IMR-90 (cell line): Measurements from ENCODE around the gene FXYD6. TPM values are rescaled to one million over a fixed set of nuclear protein-coding genes. Genes with fewer than 3 reads are reported as not detected.

Source experiments
- ATAC-seq: fragments of 200-7000 bp; cut with Tn5 transposase; 2 replicates; pipeline ENCODE4 v1.9.1; 2020; ENCODE audit warnings: low read depth, mild to moderate bottlenecking, moderate library complexity
- BruUV-seq: library from RNA; stranded (reverse); fragments of 400-500 nt; replicated peaks from 2 replicates; lab custom pipeline; 2021; lab: Mats Ljungman, UMichigan
- CTCF ChIA-PET: fragments of 300-600 bp; formaldehyde crosslinking; extraction: SDS; loops from one replicate; lab custom pipeline; 2021; ENCODE audit warnings: antibody characterized with exemption; lab: Yijun Ruan, JAX
- POLR2A ChIA-PET: fragments of 300-600 bp; sonication (Branson Sonifier 250); formaldehyde crosslinking; loops from one replicate; lab custom pipeline; 2022; ENCODE audit warnings: antibody characterized with exemption; ENCODE audit not compliant: unreplicated experiment; lab: Charles Lee
- DNase-seq: peaks from one replicate; pipeline ENCODE4 v3.0.0; 2013
- H2AFZ ChIP-seq: replicated peaks from 2 replicates; pipeline ENCODE3; 2013; ENCODE audit warnings: low read length, mild to moderate bottlenecking; ENCODE audit not compliant: poor library complexity
- H2AK5ac ChIP-seq: 2 replicates; pipeline ENCODE4 v1.6.1; 2013; ENCODE audit warnings: low read depth, low read length, inconsistent platforms
- H2AK9ac ChIP-seq: replicated peaks from 2 replicates; pipeline ENCODE3; 2013; ENCODE audit warnings: mild to moderate bottlenecking, low read depth, low read length, moderate library complexity; ENCODE audit not compliant: poor library complexity
- H2BK120ac ChIP-seq: 2 replicates; pipeline ENCODE4 v1.6.1; 2013; ENCODE audit warnings: low read depth, low read length, inconsistent platforms
- H2BK15ac ChIP-seq: 3 replicates; pipeline ENCODE4 v1.6.1; 2013; ENCODE audit warnings: low read depth, low read length, inconsistent platforms
- H2BK20ac ChIP-seq: 2 replicates; pipeline ENCODE4 v1.6.1; 2013; ENCODE audit warnings: low read depth, mild to moderate bottlenecking, inconsistent platforms, low read length, moderate library complexity
- H2BK5ac ChIP-seq: 2 replicates; pipeline ENCODE4 v1.6.1; 2013; ENCODE audit warnings: mild to moderate bottlenecking, low read depth, low read length, inconsistent platforms; ENCODE audit not compliant: poor library complexity, severe bottlenecking
- H3K14ac ChIP-seq: replicated peaks from 2 replicates; pipeline ENCODE4 v1.6.1; 2013; ENCODE audit warnings: low read depth, low read length, inconsistent platforms
- H3K18ac ChIP-seq: 2 replicates; pipeline ENCODE4 v1.6.1; 2013; ENCODE audit warnings: low read depth, low read length, control low read depth
- H3K23ac ChIP-seq: 2 replicates; pipeline ENCODE4 v1.6.1; 2013; ENCODE audit warnings: low read depth, low read length, inconsistent platforms
- H3K27ac ChIP-seq: 2 replicates; pipeline ENCODE4 v1.5.1; 2013; ENCODE audit warnings: mild to moderate bottlenecking, control low read depth, low read length; ENCODE audit not compliant: insufficient read depth
- H3K27me3 ChIP-seq: 2 replicates; pipeline ENCODE4 v1.6.1; 2013; ENCODE audit warnings: low read length; ENCODE audit not compliant: control insufficient read depth, insufficient read depth
- H3K36me3 ChIP-seq: 2 replicates; pipeline ENCODE4 v1.6.1; 2013; ENCODE audit warnings: low read length, mixed read lengths; ENCODE audit not compliant: control insufficient read depth, insufficient read depth
- H3K4ac ChIP-seq: 2 replicates; pipeline ENCODE4 v1.6.1; 2013; ENCODE audit warnings: low read depth, low read length, inconsistent platforms
- H3K4me1 ChIP-seq: 2 replicates; pipeline ENCODE4 v1.6.1; 2013; ENCODE audit warnings: low read length, mixed read lengths; ENCODE audit not compliant: control insufficient read depth, insufficient read depth
- H3K4me2 ChIP-seq: 2 replicates; pipeline ENCODE4 v1.6.1; 2013; ENCODE audit warnings: low read depth, mild to moderate bottlenecking, control low read depth, low read length, moderate library complexity
- H3K4me3 ChIP-seq: 2 replicates; pipeline ENCODE4 v1.5.1; 2013; ENCODE audit warnings: low read depth, mild to moderate bottlenecking, control low read depth, low read length, moderate library complexity; ENCODE audit not compliant: insufficient read depth
- H3K56ac ChIP-seq: 2 replicates; pipeline ENCODE4 v1.6.1; 2013; ENCODE audit warnings: low read length, inconsistent platforms; ENCODE audit not compliant: insufficient read depth; ENCODE audit errors: extremely low read depth
- H3K79me1 ChIP-seq, 2 experiments: 2 replicates each; pipeline ENCODE4 v1.6.1; 2013; ENCODE audit warnings: low read length in 2 of 2, inconsistent platforms in 1 of 2, low read depth in 1 of 2
- H3K9ac ChIP-seq: 2 replicates; pipeline ENCODE4 v1.6.1; 2013; ENCODE audit warnings: low read depth, low read length, control low read depth
- H3K9me1 ChIP-seq: 2 replicates; pipeline ENCODE4 v1.6.1; 2013; ENCODE audit warnings: low read length, inconsistent platforms; ENCODE audit not compliant: insufficient read depth
- H3K9me3 ChIP-seq: 2 replicates; pipeline ENCODE4 v1.6.1; 2013; ENCODE audit warnings: low read length; ENCODE audit not compliant: control insufficient read depth, insufficient read depth
- H4K20me1 ChIP-seq: 2 replicates; pipeline ENCODE4 v1.6.1; 2013; ENCODE audit warnings: low read length, inconsistent platforms; ENCODE audit not compliant: insufficient read depth
- H4K5ac ChIP-seq: 2 replicates; pipeline ENCODE4 v1.6.1; 2013; ENCODE audit warnings: mild to moderate bottlenecking, low read depth, low read length, control low read depth
- H4K8ac ChIP-seq, 2 experiments: 2 replicates each; pipeline ENCODE4 v1.6.1; 2013; ENCODE audit warnings: low read depth in 2 of 2, low read length in 2 of 2, control low read depth in 1 of 2, inconsistent platforms in 1 of 2
- H4K91ac ChIP-seq: 2 replicates; pipeline ENCODE4 v1.6.1; 2013; ENCODE audit warnings: low read depth, low read length, inconsistent platforms; ENCODE audit not compliant: insufficient read depth
- NFE2L2 ChIP-seq: fragments of 150-350 bp; IDR thresholded peaks from 2 replicates; pipeline ENCODE4 v1.6.1; 2016; ENCODE audit warnings: low read depth, mild to moderate bottlenecking, low read length
- POLR2A ChIP-seq: IDR thresholded peaks from 2 replicates; pipeline ENCODE4 v1.6.1; 2012; ENCODE audit warnings: mild to moderate bottlenecking, low read depth, low read length
- RFX5 ChIP-seq: IDR thresholded peaks from 2 replicates; pipeline ENCODE4 v1.8.0; 2012; ENCODE audit warnings: low read depth, mild to moderate bottlenecking, low read length, moderate library complexity
- WGBS, 2 experiments: methylation state at CpG; one replicate each; pipeline versions ENCODE4 v1.1.5 to v1.1.7; 2013; ENCODE audit warnings: missing lambda C conversion rate in 2 of 2; ENCODE audit not compliant: insufficient read length in 1 of 2; ENCODE audit errors: extremely low coverage in 2 of 2; 5-methylcytosine and 5-hydroxymethylcytosine counted together
- dilution Hi-C: fragments of 300-500 bp; cut with HindIII; formaldehyde crosslinking; loops from one replicate; pipeline ENCODE4 v1.14.3; 2018; ENCODE audit warnings: low sequenced_read_pairs; ENCODE audit not compliant: unreplicated experiment
- in situ Hi-C: fragments of 300-500 bp; cut with MboI; formaldehyde crosslinking; loops from 3 replicates; pipeline ENCODE4 v1.14.3; 2019; ENCODE audit warnings: low sequenced_read_pairs, inconsistent platforms, mixed read lengths
- intact Hi-C: fragments of 100-400 bp; cut with micrococcal nuclease; formaldehyde crosslinking; loops from 2 replicates; pipeline ENCODE4 v1.10.0; 2022
- polyA plus RNA-seq, 3 experiments: library from polyadenylated mRNA; depleted of rRNA; stranded (reverse); fragments of >200 nt; gene quantifications; 2 replicates each; pipeline ENCODE4 v1.2.3, GENCODE V29; 2012; ENCODE audit warnings: low replicate concordance in 1 of 3
- total RNA-seq: library from RNA; depleted of rRNA; stranded (reverse); fragments of >200 nt; gene quantifications from 2 replicates; pipeline ENCODE4 v1.2.3, GENCODE V29; 2012

Gene FXYD6
- total and polyA plus RNA-seq, 2 of the 4 experiments (the other 2 are of a cell fraction): 0.32 TPM; not detected in 1

DNA sequence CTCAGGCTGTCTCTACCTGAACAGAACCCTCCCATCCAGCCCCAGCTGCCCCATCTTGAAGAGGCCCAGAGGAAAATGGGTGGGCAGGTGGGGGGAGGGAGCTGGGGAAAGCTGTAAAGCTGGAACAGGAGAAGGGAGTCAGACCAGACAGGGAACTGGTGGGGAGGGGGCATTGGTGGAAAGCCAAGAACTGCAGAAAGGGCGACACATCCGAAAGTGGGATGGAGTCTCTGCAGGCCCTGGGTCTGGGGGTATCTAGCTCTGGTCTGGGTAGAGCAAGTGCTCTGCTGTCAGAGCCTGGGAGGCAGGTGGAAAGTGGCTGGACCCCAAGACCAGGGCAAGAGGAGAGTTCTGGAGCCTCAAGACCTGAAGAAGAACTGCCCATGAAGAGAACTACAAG, 45.0 kb upstream of the FXYD6 start:
- no peak overlapping the region for H3K23ac ChIP-seq
- no peaks in the 10 kb centered on the region for H3K79me1 ChIP-seq
- no peak overlapping the region for H3K18ac ChIP-seq
- no peaks in the 10 kb centered on the region for H3K4me1 ChIP-seq
- ChIA-PET POLR2A (no interaction called here), CTCF (no interaction called here)
- no peak overlapping the region for H2BK5ac ChIP-seq
- H4K8ac ChIP-seq: no peak overlapping the region
- no peak overlapping the region for H2BK15ac ChIP-seq
- no peak for DNase-seq
- H2BK120ac ChIP-seq: no peak overlapping the region
- no CpG with 5 or more reads among the region's 2 CpGs for WGBS, 2 experiments
- in situ Hi-C loops (no loop called here), dilution Hi-C loops (no loop called here), intact Hi-C loops (no loop called here)
- no peaks in the 10 kb centered on the region for H3K9me3 ChIP-seq
- H3K27me3 ChIP-seq: no peaks in the 10 kb centered on the region; the same call in 1 of the 2 replicates
- no peak overlapping the region for H3K9ac ChIP-seq
- no TSS peak for BruUV-seq
- no peaks in the 10 kb centered on the region for H4K20me1 ChIP-seq
- no peak overlapping the region for H2AK5ac ChIP-seq
- no peak overlapping the region for H3K56ac ChIP-seq
- no peak overlapping the region for H2AK9ac ChIP-seq
- no peak overlapping the region for H3K14ac ChIP-seq
- no peak overlapping the region for H4K91ac ChIP-seq
- no peaks in the 10 kb centered on the region for H3K9me1 ChIP-seq
- no peak overlapping the region for H4K5ac ChIP-seq
- H3K36me3 ChIP-seq: no peaks in the 10 kb centered on the region
- H2AFZ ChIP-seq: no peak overlapping the region
- H3K27ac ChIP-seq: no peak overlapping the region
- TF ChIP-seq POLR2A (no peak), RFX5 (no peak), NFE2L2 (no peak)
- H2BK20ac ChIP-seq: no peak overlapping the region
- no peak for ATAC-seq
- H3K4me3 ChIP-seq: no peak overlapping the region
- H3K4ac ChIP-seq: no peak overlapping the region
- H3K4me2 ChIP-seq: no peak overlapping the region
